ENCODE measurements around the gene NAGK.

DNA sequence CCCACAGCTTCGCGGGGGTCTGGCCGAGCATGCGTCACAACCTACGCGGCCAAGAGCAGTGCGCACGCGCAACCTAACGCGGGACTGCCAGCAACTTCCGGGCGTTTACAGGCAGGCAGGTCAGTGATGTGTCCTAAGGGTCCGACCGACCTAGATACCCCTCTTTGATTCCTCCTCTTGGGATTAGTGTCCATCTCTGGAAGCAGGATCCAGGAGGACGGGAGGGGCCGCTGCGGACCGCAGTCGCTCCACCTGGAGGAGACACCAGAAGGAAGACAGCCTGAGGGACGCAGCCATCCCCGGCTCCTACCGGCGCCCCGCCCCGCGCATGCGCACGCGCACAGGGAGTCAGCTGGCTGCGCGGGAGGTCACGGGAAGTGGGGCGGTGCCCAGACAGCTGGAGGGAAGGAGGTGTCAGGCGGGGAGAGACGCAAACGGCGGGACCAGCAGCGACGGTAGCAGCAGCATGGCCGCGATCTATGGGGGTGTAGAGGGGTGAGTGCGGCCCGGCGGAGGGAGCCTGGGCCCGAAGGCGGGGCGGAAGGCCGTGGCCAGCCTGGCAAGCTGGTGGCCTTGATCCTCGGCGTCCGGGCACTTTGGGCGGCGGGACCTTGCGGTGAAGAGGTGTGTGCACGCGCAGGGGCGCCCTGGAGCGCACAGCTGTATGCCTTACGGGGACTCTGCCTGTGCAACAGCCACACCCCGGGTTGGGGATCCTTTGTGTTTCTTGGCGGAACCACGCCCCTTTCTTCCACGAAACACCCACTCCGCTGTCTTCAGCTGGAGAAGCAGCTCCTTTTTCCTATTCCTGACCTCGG lies at the start of gene NAGK:
- TF ChIP-seq ZNF70 (CRISPR knock-in tag; IDR thresholded peaks at IDR 0.05) (no peak), ESRRG (CRISPR knock-in tag; IDR thresholded peaks at IDR 0.05) (no peak), ZC3H10 (CRISPR knock-in tag; IDR thresholded peaks at IDR 0.05) (0 out of 2 replicates have a peak, but pooled peaks have one; percentile 31), ZFP3 (CRISPR knock-in tag; IDR thresholded peaks at IDR 0.05) (no peak), ZFP30 (CRISPR knock-in tag; IDR thresholded peaks at IDR 0.05) (no peak), TCF4 (CRISPR knock-in tag; IDR thresholded peaks at IDR 0.05; ENCODE audit: borderline replicate concordance) (no peak; the same call in 1 of the 2 replicates), ISL1 (CRISPR knock-in tag; IDR thresholded peaks at IDR 0.05) (no peak), RARB (CRISPR knock-in tag; IDR thresholded peaks at IDR 0.05) (no peak), SNAI2 (CRISPR knock-in tag; IDR thresholded peaks at IDR 0.05) (no peak), ARNTL (CRISPR knock-in tag; IDR thresholded peaks at IDR 0.05; ENCODE audit: borderline replicate concordance, low read depth) (no peak), GLIS3 (CRISPR knock-in tag; IDR thresholded peaks at IDR 0.05) (no peak)
- TF ChIP-seq, protein P1, sequence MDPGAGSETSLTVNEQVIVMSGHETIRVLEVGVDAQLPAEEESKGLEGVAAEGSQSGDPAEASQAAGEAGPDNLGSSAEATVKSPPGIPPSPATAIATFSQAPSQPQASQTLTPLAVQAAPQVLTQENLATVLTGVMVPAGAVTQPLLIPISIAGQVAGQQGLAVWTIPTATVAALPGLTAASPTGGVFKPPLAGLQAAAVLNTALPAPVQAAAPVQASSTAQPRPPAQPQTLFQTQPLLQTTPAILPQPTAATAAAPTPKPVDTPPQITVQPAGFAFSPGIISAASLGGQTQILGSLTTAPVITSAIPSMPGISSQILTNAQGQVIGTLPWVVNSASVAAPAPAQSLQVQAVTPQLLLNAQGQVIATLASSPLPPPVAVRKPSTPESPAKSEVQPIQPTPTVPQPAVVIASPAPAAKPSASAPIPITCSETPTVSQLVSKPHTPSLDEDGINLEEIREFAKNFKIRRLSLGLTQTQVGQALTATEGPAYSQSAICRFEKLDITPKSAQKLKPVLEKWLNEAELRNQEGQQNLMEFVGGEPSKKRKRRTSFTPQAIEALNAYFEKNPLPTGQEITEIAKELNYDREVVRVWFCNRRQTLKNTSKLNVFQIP (CRISPR knock-in tag; IDR thresholded peaks at IDR 0.05; ENCODE audit: borderline replicate concordance, low read depth), result no peak
- TF ChIP-seq, protein P2, sequence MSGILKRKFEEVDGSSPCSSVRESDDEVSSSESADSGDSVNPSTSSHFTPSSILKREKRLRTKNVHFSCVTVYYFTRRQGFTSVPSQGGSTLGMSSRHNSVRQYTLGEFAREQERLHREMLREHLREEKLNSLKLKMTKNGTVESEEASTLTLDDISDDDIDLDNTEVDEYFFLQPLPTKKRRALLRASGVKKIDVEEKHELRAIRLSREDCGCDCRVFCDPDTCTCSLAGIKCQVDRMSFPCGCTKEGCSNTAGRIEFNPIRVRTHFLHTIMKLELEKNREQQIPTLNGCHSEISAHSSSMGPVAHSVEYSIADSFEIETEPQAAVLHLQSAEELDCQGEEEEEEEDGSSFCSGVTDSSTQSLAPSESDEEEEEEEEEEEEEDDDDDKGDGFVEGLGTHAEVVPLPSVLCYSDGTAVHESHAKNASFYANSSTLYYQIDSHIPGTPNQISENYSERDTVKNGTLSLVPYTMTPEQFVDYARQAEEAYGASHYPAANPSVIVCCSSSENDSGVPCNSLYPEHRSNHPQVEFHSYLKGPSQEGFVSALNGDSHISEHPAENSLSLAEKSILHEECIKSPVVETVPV (CRISPR knock-in tag; IDR thresholded peaks at IDR 0.05), result no peak
- TF ChIP-seq, protein P3, sequence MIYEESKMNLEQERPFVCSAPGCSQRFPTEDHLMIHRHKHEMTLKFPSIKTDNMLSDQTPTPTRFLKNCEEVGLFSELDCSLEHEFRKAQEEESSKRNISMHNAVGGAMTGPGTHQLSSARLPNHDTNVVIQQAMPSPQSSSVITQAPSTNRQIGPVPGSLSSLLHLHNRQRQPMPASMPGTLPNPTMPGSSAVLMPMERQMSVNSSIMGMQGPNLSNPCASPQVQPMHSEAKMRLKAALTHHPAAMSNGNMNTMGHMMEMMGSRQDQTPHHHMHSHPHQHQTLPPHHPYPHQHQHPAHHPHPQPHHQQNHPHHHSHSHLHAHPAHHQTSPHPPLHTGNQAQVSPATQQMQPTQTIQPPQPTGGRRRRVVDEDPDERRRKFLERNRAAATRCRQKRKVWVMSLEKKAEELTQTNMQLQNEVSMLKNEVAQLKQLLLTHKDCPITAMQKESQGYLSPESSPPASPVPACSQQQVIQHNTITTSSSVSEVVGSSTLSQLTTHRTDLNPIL (CRISPR knock-in tag; IDR thresholded peaks at IDR 0.05; ENCODE audit: low read depth), result no peak

All from SK-N-SH treated with all-trans-retinoic acid at 6 μM for 48 hours (cell line).